Measurements from ENCODE around the gene ACOX1. TPM values are rescaled to one million over a fixed set of nuclear protein-coding genes. Genes with fewer than 3 reads are reported as not detected.
A peak's percentile ranks its signal among the peaks of the same experiment; 100 is the strongest.

Gene ACOX1
- total RNA-seq, 2 experiments from 2014 or later = 27.7 to 33.1 TPM

DNA sequence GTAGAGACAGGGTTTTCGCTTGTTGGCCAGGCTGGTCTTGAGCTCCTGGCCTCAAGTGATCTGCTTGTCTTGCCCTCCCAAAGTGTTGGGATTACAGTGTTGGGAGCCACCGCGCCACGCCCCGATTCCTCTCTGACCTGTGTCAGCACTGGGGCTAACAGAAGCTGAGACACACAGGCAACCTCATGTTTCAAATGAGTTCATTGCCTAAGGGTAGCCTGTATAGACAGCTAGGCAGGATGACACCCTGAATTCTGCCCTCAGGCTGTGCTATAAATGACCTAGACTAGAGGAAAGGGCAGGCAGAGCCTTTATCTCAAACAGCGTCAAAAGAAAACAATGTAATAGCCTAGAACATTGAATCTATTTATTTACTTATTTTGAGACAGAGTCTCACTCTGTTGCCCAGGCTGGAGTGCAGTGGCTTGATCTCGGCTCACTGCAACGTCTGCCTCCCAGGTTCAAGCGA, 19.4 kb upstream of the ACOX1 start:
- Mint-ChIP-seq H3K9me3 (ENCODE audit: low read depth) (no peaks in the 10 kb centered on the region), H3K36me3 (ENCODE audit: low read depth) (no peaks in the 10 kb centered on the region), H3K4me3 (no peak overlapping the region), H3K4me1 (peaks cover 14% of the 10 kb centered on the region), H3K27ac (no peak overlapping the region), H3K27me3 (no peaks in the 10 kb centered on the region)
- ChIA-PET POLR2A (no interaction called here), CTCF (interaction anchor here (1.1 to 11.1 kb wide), 7 partner anchors 14 to 399 kb away, joined by 3 to 139 read pairs (median 4); no protein-coding TSS in a partner anchor)
- no peak for DNase-seq
- no peak for ATAC-seq
- intact Hi-C loops (cut with DNase I, micrococcal nuclease) = no loop called here

DNA sequence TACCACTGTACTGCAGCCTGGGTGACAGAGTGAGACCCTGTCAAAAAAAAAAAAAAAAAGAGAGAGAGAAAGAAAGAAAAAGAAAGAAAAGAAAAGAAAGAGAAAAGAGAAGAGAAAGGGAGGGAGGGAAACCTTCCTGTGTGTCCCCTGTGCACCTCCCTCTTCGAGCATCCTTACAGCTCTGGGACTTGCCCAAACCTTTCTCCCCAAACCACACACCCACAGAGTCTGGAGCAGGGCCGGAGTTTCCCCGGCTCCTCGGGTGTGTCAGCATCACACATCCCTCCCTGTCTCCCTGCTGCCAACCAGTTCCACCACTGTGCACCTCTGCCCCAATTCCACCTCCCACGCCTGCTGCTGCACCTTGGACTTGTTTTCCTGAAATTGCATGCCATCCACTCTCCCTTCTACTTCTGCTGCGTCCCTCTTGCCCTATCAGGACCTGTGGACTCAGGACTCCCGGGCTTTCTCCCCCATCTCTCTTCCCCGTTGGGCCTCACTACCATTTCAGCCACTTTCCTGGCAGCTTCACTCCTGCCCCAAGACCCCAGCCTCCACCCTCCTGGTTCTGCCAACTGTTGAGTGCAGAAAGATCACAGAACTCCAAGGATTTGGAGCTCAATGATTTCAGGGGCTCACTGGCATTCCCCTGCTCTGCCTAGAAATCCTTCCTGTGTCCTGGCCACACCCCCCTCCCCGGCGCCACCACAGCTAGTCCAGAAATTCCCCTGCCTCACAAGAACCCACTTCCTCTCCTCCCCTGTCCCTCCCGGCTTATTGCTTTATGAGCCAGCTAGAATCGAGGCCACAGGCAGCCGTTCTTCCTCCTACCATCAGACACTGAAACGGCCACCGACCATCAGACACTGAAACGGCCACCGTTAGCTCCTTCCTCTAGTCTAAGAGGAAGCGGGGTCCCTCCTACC, 18.0 kb upstream of the ACOX1 start:
- Mint-ChIP-seq H3K27me3 (no peaks in the 10 kb centered on the region), H3K27ac (peak overlapping the region; percentile 87), H3K4me1 (peaks cover 14% of the 10 kb centered on the region), H3K9me3 (ENCODE audit: low read depth) (no peaks in the 10 kb centered on the region), H3K4me3 (peak overlapping the region; percentile 34), H3K36me3 (ENCODE audit: low read depth) (no peaks in the 10 kb centered on the region)
- intact Hi-C loops (cut with DNase I, micrococcal nuclease) = no loop called here
- POLR2A ChIA-PET = interaction anchor here (0.5 to 0.6 kb wide), 2 partner anchors 16 to 121 kb away, joined by 3 to 7 read pairs; no protein-coding TSS in a partner anchor
- DNase-seq (peak; percentile 63), ATAC-seq (peak; percentile 71)
- CTCF ChIA-PET = interaction anchor here (0.7 to 11.1 kb wide), 13 partner anchors 9 to 481 kb away, joined by 3 to 139 read pairs (median 4); partner anchors contain the start of genes ACOX1, TEN1 and TSEN54

DNA sequence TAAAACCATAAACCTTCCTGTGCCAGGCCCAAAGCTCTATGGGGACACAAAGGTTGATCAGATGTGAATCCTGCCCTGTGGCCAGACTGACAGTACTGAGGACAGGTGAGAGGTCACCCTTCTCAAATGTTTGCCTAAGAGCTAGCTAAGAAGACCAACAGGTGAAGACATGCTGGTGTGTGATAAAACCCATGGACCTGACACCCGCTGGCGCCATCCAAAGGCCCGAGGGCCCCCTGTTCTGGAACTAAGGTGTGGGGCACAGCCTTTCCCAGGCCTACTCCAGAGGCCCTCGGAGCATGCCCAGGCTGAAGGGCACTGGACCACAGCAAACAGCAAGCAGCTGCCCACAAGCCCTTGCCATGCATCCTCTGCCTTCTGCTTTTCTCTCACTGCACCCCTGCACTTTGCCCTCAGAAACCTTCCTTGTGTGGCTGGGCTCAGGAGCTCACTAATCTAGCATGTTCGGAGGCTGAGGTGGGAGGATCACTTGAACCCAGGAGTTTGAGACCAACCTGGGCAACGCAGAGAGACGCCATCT, 16.5 kb upstream of the ACOX1 start:
- Mint-ChIP-seq H3K9me3 (ENCODE audit: low read depth) (no peaks in the 10 kb centered on the region), H3K36me3 (ENCODE audit: low read depth) (no peaks in the 10 kb centered on the region), H3K27ac (no peak overlapping the region), H3K27me3 (no peaks in the 10 kb centered on the region), H3K4me1 (peaks cover 14% of the 10 kb centered on the region), H3K4me3 (no peak overlapping the region)
- intact Hi-C loops (cut with DNase I, micrococcal nuclease) = no loop called here
- CTCF ChIA-PET = interaction anchor here (2.8 to 11.1 kb wide), 2 partner anchors 10 to 17 kb away, joined by 10 to 139 read pairs; no protein-coding TSS in a partner anchor
- no peak for DNase-seq
- POLR2A ChIA-PET = no interaction called here
- ATAC-seq = no peak

DNA sequence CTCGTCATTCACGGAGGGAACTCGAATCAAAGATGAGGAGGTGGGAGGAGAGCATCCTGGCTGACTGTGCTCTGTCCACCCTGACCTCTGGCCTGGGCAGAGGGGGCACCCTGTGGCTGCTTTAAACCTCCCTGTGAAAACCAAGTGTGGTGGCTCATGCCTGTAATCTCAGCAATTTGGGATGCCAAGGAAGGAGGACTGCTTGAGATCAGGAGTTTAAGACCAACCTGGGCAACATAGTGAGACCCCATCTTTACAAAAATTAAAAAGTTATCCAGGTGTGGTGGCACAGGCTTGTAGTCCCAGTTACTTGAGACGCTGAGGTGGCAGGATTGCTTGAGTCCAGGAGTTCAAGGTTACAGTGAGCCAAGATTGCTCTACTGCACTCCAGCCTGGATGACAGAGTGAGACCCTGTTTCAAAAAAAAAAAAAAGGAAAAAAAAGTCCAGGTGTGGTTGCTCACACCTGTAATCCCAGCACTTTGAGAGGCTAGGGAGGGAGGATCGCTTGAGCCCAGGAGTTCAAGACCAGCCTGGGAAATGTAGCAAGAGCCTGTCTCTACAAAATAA, 15.9 kb upstream of the ACOX1 start:
- intact Hi-C loops (cut with DNase I, micrococcal nuclease) = no loop called here
- no peak for ATAC-seq
- H3K4me1 Mint-ChIP-seq = peaks cover 14% of the 10 kb centered on the region
- no peak overlapping the region for H3K4me3 Mint-ChIP-seq
- no peak overlapping the region for H3K27ac Mint-ChIP-seq
- ChIA-PET CTCF (interaction anchor here (2.8 to 11.1 kb wide), 2 partner anchors 11 to 18 kb away, joined by 10 to 139 read pairs; no protein-coding TSS in a partner anchor), POLR2A (no interaction called here)
- H3K36me3 Mint-ChIP-seq (ENCODE audit: low read depth) = no peaks in the 10 kb centered on the region
- no peaks in the 10 kb centered on the region for H3K27me3 Mint-ChIP-seq
- DNase-seq = no peak
- H3K9me3 Mint-ChIP-seq (ENCODE audit: low read depth) = no peaks in the 10 kb centered on the region

DNA sequence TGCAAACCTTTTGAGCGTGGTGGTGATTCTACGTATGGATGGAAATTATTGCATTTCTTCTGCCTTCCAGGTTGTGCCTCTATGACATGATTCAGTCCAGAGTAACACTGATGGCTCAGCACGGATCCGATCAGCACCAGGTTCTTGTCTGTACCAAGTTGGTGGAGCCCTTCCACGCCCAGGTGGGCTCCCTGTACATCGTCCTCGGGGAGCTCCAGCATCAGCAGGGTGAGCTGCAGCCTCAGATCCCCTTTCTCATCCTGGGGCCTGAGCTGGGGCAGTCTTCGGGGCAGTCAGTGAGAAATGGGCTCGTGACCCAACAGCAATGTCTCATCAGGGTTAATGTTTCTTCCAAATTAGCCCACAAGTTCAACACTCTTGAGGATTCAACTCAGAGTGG, 12.4 kb upstream of the ACOX1 start:
- POLR2A ChIA-PET = no interaction called here

DNA sequence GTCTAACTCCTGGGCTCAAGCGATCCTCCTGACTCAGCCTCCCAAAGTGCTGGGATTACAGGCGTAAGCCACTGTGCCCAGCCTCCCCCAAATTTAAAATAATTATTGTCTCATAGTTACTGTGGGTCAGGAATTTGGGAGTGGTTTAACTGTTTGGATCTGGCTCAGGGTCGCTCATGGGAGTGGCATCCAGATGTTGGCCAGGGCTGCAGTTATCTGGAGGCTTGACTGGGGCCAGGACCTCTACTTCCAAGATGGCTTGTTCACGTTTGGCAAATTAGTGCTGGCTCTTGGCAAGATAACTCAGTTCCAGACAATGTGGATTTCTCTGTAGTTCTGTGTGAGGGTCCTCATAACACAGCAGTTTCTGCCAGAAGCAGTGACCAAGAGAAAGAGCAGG, 8.1 kb upstream of the ACOX1 start:
- Mint-ChIP-seq H3K4me1 (peaks cover 3% of the 10 kb centered on the region), H3K36me3 (ENCODE audit: low read depth) (no peaks in the 10 kb centered on the region), H3K27me3 (no peaks in the 10 kb centered on the region), H3K9me3 (ENCODE audit: low read depth) (no peaks in the 10 kb centered on the region), H3K27ac (no peak overlapping the region), H3K4me3 (no peak overlapping the region)
- intact Hi-C loops (cut with DNase I, micrococcal nuclease) = no loop called here
- ATAC-seq (no peak), DNase-seq (no peak)
- ChIA-PET POLR2A (no interaction called here), CTCF (no interaction called here)

More for the DNA sequence above, 12.4 kb upstream of the ACOX1 start:
- Mint-ChIP-seq H3K9me3 (ENCODE audit: low read depth) (no peaks in the 10 kb centered on the region), H3K4me1 (peaks cover under 1% of the 10 kb centered on the region), H3K27me3 (no peaks in the 10 kb centered on the region), H3K27ac (no peak overlapping the region), H3K4me3 (no peak overlapping the region), H3K36me3 (ENCODE audit: low read depth) (no peaks in the 10 kb centered on the region)
- DNase-seq (no peak), ATAC-seq (no peak)
- CTCF ChIA-PET = interaction anchor here (0.9 to 2.2 kb wide), 2 partner anchors 9 to 11 kb away, joined by 3 to 5 read pairs; no protein-coding TSS in a partner anchor
- intact Hi-C loops (cut with DNase I, micrococcal nuclease) = no loop called here

DNA sequence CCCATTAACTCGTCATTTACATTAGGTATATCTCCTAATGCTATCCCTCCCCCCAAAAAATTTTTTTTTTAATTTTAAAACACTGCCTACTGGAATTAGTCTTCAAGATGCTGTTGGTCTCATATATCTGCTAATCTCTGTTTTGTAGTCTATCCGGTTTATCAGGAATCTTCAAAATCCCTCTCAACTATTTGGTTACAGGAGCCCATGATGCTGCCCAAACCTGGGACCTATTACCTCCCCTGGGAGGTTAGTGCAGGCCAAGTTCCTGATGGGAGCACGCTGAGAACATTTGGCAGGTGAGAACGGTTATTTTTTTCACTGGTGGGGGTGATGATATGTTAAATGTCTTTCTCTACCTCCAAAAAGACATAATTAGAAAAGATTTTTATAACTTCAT, 7.0 kb upstream of the ACOX1 start:
- Mint-ChIP-seq H3K4me3 (no peak overlapping the region), H3K4me1 (peaks cover 3% of the 10 kb centered on the region), H3K9me3 (ENCODE audit: low read depth) (no peaks in the 10 kb centered on the region), H3K36me3 (ENCODE audit: low read depth) (no peaks in the 10 kb centered on the region), H3K27me3 (no peaks in the 10 kb centered on the region), H3K27ac (no peak overlapping the region)
- intact Hi-C loops (cut with DNase I, micrococcal nuclease) = no loop called here
- POLR2A ChIA-PET = no interaction called here
- CTCF ChIA-PET = no interaction called here
- ATAC-seq (no peak), DNase-seq (no peak)

DNA sequence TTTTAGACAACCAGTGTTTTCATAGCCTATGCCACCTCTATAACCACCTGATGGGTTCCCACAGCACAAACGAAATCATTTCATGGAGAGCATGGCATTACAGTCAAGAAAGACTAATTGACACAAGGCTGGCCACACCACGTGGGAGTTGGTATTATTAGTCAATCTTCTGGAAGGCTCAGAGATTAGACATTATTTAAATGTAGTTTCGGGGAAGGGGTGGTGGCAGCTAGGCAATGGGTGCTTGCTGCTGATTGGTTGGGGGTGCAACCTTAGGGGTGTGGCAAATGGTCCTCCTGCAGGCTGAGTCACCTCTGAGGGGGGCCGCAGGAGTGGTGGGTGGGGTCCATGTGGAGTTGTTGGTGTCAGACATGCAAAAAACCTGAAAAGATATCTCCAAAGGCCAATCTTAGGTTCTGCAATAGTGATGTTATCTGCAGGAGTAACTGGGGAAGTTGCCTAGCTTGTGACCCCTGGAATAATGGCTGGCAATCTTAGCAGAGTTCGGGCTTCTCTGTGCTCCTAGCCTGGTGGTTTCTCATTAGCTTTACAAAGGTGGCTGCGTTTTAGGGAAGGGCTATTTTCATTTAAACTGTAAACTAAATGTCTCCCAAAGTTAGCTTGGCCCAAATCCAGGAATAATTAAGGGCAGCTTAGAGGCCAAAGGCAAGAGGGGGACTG, 4.7 kb upstream of the ACOX1 start:
- no peak for DNase-seq
- no peak for ATAC-seq
- Mint-ChIP-seq H3K9me3 (ENCODE audit: low read depth) (no peaks in the 10 kb centered on the region), H3K27ac (peak overlapping the region; percentile 59), H3K4me1 (peaks cover 10% of the 10 kb centered on the region), H3K4me3 (no peak overlapping the region), H3K27me3 (no peaks in the 10 kb centered on the region), H3K36me3 (ENCODE audit: low read depth) (no peaks in the 10 kb centered on the region)
- ChIA-PET POLR2A (no interaction called here), CTCF (interaction anchor here (1.1 kb wide), 1 partner anchor 31 kb away, joined by 3 read pairs; no protein-coding TSS in a partner anchor)
- intact Hi-C loops (cut with DNase I, micrococcal nuclease) = no loop called here

DNA sequence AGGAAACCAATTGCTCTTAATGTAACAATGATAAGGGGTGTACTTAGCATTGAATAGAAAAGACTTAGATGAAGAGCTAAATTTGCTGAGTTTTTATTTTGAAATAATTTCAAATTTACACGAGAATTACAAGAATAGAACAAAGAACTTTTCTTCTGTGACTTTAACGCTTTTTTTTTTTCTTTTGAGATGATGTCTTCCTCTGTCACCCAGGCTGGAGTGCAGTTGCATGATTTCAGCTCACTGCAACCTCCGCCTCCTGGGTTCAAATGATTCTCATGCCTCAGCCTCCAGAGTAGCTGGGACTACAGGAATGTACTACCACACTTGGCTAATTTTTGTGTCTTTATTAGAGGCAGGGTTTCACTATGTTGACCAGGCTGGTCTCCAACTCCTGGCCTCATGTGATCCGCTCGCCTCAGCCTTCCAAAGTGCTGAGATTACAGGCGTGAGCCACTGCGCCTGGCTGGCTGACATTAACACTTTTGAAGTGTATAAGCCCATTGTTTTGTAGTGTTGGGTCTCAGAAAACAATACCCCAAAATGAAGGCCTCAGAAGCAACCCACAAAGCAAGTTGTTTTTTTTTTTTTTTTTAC, 2.2 kb upstream of the ACOX1 start:
- Mint-ChIP-seq H3K9me3 (ENCODE audit: low read depth) (no peaks in the 10 kb centered on the region), H3K27me3 (no peaks in the 10 kb centered on the region), H3K4me3 (peak overlapping the region; percentile 89), H3K27ac (peak overlapping the region; percentile 94), H3K4me1 (peaks cover 26% of the 10 kb centered on the region), H3K36me3 (ENCODE audit: low read depth) (peaks cover 7% of the 10 kb centered on the region)
- no peak for DNase-seq
- POLR2A ChIA-PET = interaction anchor here (0.6 to 0.7 kb wide), 3 partner anchors 16 to 135 kb away, joined by 4 to 7 read pairs (median 6); no protein-coding TSS in a partner anchor
- no peak for ATAC-seq
- CTCF ChIA-PET = interaction anchor here (0.6 to 1.3 kb wide), 6 partner anchors 18 to 330 kb away, joined by 3 to 6 read pairs (median 4); no protein-coding TSS in a partner anchor
- intact Hi-C loops (cut with DNase I, micrococcal nuclease) = no loop called here

DNA sequence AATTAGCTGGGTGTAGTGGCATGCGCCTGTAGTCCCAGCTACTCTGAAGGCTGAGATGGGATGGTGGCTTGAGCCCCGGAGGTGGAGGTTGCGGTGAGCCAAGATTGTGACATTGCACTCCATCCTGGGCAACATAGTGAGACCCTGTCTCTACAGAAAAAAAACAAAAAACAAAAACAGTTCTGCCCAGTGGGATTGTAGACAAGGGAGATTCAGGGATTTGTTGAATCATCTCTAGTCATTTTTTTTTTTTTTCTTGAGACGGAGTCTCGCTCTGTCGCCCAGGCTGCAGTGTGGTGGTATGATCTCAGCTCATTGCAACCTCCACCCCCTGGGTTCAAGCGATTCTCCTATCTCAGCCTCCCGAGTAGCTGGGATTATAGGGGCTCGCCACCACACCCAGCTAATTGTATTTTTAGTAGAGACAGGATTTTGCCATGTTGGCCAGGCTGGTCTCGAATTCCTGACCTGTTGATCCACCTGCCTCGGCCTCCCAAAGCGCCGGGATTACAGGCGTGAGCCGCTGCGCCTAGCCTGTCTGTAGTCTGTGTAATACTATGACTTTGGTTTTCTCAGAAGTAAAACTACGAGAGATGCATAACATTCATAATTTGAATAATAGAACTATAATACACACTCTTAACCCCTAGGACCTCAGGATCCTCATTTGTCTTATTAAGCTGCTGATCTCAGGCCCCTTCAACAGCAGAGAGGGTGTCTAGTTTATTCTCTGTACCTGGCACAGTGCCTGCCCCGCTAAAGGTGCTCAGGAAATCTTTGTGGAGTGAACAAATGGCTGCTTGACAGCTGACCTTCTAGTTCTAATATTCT, 1.4 kb upstream of the ACOX1 start:
- H3K27me3 Mint-ChIP-seq = no peaks in the 10 kb centered on the region
- ChIA-PET POLR2A (interaction anchor here (0.6 to 1.0 kb wide), 6 partner anchors 9 to 197 kb away, joined by 3 to 7 read pairs (median 4); no protein-coding TSS in a partner anchor), CTCF (interaction anchor here (0.7 to 1.3 kb wide), 6 partner anchors 19 to 331 kb away, joined by 3 to 6 read pairs (median 4); no protein-coding TSS in a partner anchor)
- H3K27ac Mint-ChIP-seq = peak overlapping the region; percentile 94
- DNase-seq = no peak
- H3K36me3 Mint-ChIP-seq (ENCODE audit: low read depth) = peaks cover 7% of the 10 kb centered on the region
- H3K4me1 Mint-ChIP-seq = peaks cover 30% of the 10 kb centered on the region
- H3K4me3 Mint-ChIP-seq = peak overlapping the region; percentile 89
- H3K9me3 Mint-ChIP-seq (ENCODE audit: low read depth) = no peaks in the 10 kb centered on the region
- no peak for ATAC-seq
- intact Hi-C loops (cut with DNase I, micrococcal nuclease) = no loop called here

Measured in activated CD4-positive, alpha-beta T cell treated with anti-CD3 and anti-CD28 coated beads for 36 hours (primary cell).